DOHH2 (cell line): Measurements from ENCODE around the gene TUBA8.

Source experiments
- CTCF ChIP-seq: fragments of 200-600 bp; sonication (generic); IDR thresholded peaks from one replicate; pipeline ENCODE4 v1.5.1; 2014; ENCODE audit warnings: antibody characterized with exemption, mild to moderate bottlenecking, low read depth, low read length; ENCODE audit not compliant: poor library complexity, severe bottlenecking
- EZH2phosphoT487 ChIP-seq: fragments of 200-600 bp; sonication (generic); IDR thresholded peaks from 2 replicates; pipeline ENCODE4 v1.6.1; 2017; ENCODE audit warnings: borderline replicate concordance, mild to moderate bottlenecking, antibody characterized with exemption, low read length, moderate library complexity, mixed read lengths

- TF ChIP-seq CTCF, result no peak
- no peak for TF ChIP-seq EZH2phosphoT487
Observed at GRCh38 chr22:18067548-18068341, 42.9 kb upstream of the TUBA8 start.
